ENCODE results near the gene PPP3CA.

DNA sequence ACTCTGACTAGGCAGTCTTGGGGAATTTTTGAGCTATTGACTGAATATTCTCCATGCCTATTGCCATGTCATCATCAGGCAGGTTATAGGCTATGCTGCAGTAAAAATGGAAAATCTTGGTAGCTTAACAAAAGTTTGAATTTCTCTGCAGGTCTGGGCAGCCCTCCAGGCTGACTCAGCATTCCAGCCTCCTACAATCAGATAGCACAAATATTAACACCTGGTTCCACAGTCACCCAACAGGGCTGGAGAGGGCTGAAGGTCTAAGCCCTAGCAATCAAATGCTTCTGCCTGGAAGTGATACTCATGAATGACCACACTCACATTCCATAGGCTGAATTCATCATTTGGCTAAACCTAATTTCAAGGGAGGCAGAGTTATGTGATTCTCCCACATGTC is 9.6 kb upstream of the PPP3CA start:
- TF ChIP-seq, protein P1, sequence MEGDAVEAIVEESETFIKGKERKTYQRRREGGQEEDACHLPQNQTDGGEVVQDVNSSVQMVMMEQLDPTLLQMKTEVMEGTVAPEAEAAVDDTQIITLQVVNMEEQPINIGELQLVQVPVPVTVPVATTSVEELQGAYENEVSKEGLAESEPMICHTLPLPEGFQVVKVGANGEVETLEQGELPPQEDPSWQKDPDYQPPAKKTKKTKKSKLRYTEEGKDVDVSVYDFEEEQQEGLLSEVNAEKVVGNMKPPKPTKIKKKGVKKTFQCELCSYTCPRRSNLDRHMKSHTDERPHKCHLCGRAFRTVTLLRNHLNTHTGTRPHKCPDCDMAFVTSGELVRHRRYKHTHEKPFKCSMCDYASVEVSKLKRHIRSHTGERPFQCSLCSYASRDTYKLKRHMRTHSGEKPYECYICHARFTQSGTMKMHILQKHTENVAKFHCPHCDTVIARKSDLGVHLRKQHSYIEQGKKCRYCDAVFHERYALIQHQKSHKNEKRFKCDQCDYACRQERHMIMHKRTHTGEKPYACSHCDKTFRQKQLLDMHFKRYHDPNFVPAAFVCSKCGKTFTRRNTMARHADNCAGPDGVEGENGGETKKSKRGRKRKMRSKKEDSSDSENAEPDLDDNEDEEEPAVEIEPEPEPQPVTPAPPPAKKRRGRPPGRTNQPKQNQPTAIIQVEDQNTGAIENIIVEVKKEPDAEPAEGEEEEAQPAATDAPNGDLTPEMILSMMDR (IDR thresholded peaks at IDR 0.05; ENCODE audit: low read length), result no peak
- TF ChIP-seq EZH2 (optimal IDR thresholded peaks at IDR 0.05; ENCODE audit: low read depth, low read length) (no peak), EZH2phosphoT487 (IDR thresholded peaks at IDR 0.05; ENCODE audit: low read length) (no peak)

Data from MM.1S (cell line).